Measurements from ENCODE around the gene AK5.

DNA sequence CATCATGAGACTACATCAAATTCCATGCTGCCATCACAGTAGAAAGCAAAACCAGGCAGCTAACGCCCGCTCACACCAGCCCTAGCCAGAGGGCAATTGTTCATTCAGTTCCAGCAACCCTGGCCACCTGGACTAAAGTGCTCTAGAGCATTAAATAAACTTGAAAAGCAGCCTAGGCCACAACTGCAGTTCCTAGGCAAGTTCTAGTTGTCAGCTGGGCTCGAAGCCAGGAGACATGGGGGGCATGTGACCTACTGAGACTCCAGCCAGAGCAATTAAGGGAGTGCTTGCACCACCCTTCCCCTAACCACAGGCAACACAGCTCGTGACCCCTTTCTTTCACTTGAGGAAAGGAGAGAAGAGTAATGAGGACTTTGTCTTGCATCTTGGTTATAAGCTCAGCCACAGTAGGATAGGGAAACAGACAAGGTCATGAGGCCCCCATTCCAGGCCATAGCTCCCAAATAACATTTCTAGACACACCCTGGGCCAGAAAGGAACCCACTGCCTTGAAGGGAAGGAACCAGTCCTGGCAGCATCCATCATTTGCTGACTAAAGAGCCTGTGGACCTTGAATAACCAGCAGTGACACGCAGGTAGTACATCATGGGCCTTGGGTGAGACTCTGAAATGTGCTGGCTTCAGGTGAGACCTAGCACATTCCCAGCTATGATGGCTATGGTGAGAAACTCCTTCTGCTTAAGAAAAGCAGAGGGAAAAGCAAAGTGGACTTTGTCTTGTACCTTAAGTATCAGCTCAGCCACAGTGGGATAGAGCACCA, 323.6 kb downstream of the AK5 start:
- TF ChIP-seq, protein P1, sequence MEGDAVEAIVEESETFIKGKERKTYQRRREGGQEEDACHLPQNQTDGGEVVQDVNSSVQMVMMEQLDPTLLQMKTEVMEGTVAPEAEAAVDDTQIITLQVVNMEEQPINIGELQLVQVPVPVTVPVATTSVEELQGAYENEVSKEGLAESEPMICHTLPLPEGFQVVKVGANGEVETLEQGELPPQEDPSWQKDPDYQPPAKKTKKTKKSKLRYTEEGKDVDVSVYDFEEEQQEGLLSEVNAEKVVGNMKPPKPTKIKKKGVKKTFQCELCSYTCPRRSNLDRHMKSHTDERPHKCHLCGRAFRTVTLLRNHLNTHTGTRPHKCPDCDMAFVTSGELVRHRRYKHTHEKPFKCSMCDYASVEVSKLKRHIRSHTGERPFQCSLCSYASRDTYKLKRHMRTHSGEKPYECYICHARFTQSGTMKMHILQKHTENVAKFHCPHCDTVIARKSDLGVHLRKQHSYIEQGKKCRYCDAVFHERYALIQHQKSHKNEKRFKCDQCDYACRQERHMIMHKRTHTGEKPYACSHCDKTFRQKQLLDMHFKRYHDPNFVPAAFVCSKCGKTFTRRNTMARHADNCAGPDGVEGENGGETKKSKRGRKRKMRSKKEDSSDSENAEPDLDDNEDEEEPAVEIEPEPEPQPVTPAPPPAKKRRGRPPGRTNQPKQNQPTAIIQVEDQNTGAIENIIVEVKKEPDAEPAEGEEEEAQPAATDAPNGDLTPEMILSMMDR (IDR thresholded peaks at IDR 0.05; ENCODE audit: low read depth, low read length, poor library complexity, severe bottlenecking) = no peak
- TF ChIP-seq EZH2phosphoT487 (IDR thresholded peaks at IDR 0.05; ENCODE audit: borderline replicate concordance, low read length) = no peak
